VCaP (cell line): ENCODE results near the gene KCNMA1.

Source experiments
- H3K27ac ChIP-seq: fragments of 450-650 bp; 2 replicates; pipeline ENCODE4 v1.5.1; 2017
- TF ChIP-seq, protein P1 (sequence below): fragments of 450-650 bp; conservative IDR thresholded peaks from 2 replicates; pipeline ENCODE4 v1.5.1; 2017; ENCODE audit warnings: mild to moderate bottlenecking, moderate library complexity

The KCNMA1 gene

GRCh38 chr10:77644557-77645243 lies 7.1 kb upstream of the KCNMA1 start:
- H3K27ac ChIP-seq: no peak overlapping the region
- TF ChIP-seq, protein P1, sequence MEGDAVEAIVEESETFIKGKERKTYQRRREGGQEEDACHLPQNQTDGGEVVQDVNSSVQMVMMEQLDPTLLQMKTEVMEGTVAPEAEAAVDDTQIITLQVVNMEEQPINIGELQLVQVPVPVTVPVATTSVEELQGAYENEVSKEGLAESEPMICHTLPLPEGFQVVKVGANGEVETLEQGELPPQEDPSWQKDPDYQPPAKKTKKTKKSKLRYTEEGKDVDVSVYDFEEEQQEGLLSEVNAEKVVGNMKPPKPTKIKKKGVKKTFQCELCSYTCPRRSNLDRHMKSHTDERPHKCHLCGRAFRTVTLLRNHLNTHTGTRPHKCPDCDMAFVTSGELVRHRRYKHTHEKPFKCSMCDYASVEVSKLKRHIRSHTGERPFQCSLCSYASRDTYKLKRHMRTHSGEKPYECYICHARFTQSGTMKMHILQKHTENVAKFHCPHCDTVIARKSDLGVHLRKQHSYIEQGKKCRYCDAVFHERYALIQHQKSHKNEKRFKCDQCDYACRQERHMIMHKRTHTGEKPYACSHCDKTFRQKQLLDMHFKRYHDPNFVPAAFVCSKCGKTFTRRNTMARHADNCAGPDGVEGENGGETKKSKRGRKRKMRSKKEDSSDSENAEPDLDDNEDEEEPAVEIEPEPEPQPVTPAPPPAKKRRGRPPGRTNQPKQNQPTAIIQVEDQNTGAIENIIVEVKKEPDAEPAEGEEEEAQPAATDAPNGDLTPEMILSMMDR: no peak

DNA sequence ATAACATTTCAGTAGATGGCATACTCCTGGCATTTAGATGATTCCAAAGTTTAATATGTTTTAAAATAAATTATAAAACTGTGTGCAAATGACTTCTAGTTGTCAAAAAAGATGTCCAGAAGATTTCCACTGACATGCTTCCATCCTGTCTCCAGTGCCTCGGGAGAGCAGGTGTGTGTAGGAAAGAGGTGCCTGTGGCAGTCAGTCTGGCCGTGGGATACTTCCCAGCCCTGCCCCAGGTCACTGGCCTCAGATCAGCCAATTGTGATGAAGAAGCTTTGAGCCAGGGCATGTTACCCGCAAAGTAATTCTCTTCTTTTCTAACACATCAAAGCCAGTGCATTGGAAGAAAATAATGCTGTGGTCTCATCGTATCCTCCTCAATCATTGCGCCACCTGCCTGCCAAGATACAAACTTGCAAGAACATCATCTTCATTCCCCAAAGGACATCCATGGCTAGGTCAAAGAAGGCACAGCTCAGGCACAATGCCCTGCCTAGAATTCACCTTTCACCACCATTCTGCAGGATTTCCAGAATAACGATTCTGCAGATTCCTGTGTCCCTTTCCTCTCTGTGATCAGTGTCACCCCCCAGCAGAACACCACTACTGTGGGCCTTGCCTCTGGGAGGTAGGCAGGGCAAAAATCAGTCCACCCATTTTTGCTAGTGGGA lies 6.3 kb upstream of the KCNMA1 start:
- TF ChIP-seq, protein P1: peak; percentile 80

DNA sequence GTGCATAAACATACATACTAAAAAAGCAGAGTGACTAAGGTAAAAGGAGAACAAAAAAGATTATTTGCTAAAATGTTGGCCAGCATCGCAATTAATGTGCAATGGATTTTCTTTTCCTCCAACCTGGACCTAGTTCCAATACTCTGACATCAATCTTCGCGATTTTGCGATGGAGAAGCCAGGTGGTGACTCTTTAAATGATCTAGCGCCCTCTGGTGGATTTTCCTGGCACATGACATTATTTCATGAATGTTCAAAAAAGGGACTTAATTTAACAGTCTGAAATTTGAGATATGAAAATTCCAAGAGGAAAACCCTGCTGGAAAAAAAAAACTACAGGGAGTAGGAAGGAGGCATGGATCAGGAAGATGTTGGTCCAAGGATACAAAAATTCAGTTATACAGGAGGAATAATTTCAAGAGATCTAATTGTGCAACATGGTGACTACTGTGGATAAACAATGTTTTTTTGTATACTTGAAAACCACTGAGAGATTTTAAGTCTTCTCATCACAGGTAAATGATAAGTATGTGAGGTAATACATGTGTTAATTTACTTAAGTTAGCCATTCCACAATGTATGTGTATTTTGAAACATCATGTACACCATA lies 4.3 kb upstream of the KCNMA1 start:
- no peak overlapping the region for H3K27ac ChIP-seq
- TF ChIP-seq, protein P1: peak; percentile 86

More for the DNA sequence above, 6.3 kb upstream of the KCNMA1 start:
- no peak overlapping the region for H3K27ac ChIP-seq

GRCh38 chr10:77641344-77641743 lies 3.7 kb upstream of the KCNMA1 start:
- TF ChIP-seq, protein P1: no peak
- H3K27ac ChIP-seq: no peak overlapping the region

GRCh38 chr10:77640167-77640566 lies 2.6 kb upstream of the KCNMA1 start:
- TF ChIP-seq, protein P1: no peak
- no peak overlapping the region for H3K27ac ChIP-seq

DNA sequence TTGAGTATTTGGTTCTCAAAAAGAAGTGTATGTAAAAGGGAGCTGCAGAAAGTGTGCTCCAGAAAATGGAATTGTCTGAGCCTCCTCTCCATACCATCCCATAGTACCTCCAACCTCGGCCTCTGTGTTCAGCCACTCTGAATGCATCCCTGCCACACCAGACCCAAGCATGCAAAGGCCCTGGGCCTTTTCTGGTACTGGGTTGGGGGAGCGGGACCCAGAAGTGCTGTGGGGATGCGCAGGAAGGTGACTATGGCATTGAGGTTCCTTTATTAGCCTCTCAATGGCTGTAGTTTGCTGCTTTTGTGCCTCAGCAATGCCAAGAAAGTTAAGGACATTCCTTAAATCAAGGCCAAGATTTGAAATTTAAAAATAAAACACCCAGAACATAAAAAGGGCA lies 2.1 kb upstream of the KCNMA1 start:
- TF ChIP-seq, protein P1: no peak
- no peak overlapping the region for H3K27ac ChIP-seq

GRCh38 chr10:77638321-77639101 lies 903 bp upstream of the KCNMA1 start:
- TF ChIP-seq, protein P1: no peak
- peak overlapping the region; percentile 48; the same call in 1 of the 2 replicates for H3K27ac ChIP-seq
